ENCODE results near the gene EMC1.
"Not testable (repeated sequence)": the region's sequence is repeated elsewhere in the genome, so short reads cannot be mapped to it uniquely, and the experiment has no call there.

Gene EMC1

DNA sequence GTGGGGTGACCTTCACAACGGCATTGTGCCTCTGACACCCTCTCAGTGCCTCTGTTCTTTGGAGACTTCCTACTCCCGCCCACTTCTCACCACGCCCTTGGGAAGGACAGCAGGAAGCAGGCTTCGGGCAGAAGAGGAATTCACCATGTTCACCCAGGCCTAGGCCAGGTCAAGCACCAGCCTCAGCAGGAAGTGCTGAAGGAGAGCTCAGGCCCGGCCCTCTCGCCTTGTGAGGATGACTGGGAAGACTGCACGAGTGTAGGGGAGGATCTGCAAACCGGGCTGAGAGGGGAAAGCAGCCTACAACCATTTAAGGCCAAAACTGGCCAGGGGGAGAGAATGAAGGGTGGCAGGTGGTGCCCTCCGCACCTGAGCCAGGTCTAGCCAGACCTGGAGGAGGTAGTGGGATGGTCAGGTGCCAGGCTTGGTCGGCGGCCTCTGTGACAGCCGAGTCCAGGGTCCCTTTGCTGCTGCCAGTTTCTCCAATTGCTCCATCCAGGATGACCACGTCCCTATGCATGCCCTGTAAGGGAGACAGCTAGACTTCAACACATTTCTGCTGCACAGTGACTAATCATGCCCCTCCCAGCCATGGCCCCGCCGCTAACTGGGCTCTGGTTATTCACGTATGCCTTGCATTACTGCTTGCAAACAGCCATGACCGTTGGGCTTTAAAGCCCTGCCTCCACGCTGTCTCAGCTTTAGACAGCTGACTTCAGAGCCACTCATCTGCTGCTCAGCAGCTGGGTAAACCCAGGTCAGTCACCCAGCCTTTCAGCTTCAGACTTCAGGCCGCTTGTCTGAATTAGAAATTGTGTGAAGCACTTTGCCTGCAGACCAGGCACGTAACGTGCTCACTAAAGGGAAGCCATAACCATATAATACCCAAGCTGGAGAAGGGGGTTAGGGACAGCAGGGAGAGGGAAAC, 9.2 kb upstream of the EMC1 start:
- DNase-seq (ENCODE audit: low read depth in 3 of 3, low spot score in 1 of 3): no peak

DNA sequence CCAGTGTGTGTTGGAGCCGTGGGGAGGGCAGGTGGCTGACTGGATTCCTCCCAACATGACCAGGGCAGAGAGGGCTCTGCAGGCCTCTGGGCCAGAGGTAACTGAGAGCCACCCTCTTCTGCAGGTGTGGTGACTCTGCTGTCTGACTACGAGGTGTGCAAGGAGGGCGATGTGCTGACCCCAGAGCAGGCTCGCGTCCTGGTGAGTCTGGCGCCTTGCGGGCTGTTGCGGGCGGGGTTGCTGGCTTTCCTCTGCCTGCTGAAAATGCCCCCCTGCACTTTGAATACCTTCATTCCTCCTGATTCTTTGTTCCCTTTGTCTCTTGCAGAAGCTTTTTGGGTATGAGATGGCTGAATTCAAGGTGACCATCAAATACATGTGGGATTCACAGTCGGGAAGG, 7.0 kb upstream of the EMC1 start:
- no peak for DNase-seq (ENCODE audit: low read depth in 3 of 3, low spot score in 1 of 3)

DNA sequence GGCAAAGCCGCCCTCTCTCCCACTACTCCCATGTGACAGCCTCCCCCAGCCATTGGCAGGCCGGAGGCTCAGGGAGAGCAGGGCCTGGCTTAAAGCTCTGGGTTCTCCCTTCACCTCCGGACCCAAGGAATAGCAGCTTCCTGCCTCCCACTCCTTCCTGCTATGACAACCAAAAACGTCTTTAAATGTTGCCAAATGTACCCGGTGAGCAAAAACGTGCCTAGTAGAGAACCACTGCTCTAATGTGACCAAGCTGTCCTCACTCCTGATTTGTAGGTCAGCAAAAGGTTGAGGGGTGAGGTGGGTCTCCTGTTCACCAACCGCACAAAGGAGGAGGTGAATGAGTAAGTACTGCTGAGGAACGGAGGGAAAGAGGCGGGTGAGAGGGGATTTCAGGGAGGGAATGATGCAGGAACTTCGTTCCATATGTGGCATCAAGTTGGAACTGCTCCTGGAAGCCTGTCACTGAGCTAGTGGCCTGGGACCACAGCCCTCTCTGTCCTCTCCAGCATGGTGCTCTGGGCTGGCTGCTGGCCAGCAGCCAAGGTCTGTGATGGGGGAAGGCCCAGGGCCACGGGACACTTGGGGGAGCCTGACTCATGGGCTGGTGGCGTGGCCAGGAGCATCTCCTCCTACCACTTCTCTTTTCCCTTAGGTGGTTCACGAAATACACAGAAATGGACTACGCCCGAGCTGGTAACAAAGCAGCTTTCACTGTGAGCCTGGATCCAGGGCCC, 6.0 kb upstream of the EMC1 start:
- no peak for DNase-seq (ENCODE audit: low read depth in 3 of 3, low spot score in 1 of 3)

DNA sequence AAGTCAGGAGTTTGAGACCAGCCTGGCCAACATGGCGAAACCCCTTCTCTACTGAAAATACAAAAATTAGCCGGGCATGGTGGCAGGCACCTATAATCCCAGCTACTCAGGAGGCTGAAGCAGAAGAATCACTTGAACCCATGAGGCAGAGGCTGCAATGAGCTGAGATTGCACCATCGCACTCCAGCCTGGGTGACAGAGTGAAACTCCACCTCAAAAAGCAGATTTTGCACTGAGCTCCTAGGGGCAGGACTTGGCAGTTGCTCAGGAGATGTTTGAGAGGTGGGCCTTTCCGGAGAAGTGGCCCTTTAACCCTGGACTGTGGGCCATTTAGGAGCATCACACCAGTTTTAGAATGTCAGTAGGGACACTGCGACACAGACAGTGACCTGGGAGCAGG, 5.0 kb upstream of the EMC1 start:
- not testable (repeated sequence) for DNase-seq (ENCODE audit: low read depth in 3 of 3, low spot score in 1 of 3)

DNA sequence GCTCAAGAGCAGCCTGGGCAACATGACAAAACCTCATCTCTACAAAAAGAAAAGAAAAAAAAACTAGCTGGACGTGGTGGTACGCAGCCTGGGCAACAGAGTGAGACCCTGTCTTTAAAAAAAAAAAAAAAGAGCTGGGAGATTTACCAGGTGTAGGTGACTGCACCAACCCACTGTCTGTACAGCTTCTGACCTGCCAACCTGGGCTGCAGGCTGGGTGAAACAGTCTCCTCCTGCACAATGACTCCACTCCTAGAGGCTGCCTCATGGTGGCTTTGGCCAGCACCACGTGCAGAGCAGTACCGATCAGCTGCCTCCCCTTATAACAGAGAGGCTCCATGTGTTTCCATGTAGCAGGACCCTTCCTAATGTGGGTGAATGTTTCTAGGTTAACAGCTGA, 4.0 kb upstream of the EMC1 start:
- no peak for DNase-seq (ENCODE audit: low read depth in 3 of 3, low spot score in 1 of 3)

DNA sequence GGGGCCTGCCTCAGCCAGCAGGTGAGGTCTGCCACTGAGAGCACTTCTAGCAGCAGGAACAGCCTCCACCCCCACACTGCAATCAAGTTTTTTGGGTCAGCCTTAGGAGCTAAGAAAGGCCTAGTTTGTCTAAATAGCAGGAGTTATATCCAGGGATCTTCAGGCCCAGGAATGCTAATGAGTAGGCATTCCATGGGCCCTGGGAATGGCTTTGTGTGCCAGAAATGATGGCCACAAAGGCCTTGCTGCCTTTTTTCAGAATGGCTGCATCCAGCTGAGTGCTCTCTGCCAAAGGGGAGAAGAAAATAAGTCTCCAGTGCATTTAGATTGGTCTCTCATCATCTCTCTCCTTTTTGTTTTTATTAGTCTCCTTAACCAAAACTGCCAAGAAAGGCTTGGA, 3.1 kb upstream of the EMC1 start:
- DNase-seq (ENCODE audit: low read depth in 3 of 3, low spot score in 1 of 3): no peak

DNA sequence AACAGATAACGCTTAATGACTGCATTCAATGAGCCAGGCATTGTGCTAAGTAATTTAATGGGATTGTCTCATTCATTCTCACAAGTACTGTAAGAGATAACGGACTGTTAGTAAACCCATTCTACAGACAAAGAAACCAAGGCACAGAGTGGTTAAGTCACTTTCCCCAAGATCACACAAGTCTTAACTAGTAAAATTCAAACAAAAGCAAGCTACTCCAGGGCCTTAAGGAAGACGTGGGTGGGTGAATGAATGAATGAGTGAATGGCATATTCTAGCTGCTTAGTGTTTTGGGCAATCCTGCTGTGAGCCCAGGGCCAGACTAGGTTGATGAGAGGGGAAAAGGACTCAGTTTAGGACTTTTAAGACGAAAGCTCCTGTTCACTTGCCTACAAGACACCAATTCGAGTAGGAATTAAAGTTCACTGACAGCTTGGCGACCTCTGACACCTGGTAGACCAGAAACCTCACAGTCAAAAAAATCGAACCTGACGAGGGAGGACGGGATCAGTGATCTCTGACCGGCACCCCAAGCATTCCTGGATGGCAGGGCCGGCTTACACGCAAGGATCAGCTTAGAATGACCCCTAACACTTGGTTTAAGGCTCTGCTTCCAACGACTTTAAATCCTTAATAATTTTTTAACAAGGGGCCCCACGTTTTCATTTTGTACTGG, 557 bp downstream of the EMC1 start:
- no peak for DNase-seq (ENCODE audit: low read depth in 3 of 3, low spot score in 1 of 3)

DNA sequence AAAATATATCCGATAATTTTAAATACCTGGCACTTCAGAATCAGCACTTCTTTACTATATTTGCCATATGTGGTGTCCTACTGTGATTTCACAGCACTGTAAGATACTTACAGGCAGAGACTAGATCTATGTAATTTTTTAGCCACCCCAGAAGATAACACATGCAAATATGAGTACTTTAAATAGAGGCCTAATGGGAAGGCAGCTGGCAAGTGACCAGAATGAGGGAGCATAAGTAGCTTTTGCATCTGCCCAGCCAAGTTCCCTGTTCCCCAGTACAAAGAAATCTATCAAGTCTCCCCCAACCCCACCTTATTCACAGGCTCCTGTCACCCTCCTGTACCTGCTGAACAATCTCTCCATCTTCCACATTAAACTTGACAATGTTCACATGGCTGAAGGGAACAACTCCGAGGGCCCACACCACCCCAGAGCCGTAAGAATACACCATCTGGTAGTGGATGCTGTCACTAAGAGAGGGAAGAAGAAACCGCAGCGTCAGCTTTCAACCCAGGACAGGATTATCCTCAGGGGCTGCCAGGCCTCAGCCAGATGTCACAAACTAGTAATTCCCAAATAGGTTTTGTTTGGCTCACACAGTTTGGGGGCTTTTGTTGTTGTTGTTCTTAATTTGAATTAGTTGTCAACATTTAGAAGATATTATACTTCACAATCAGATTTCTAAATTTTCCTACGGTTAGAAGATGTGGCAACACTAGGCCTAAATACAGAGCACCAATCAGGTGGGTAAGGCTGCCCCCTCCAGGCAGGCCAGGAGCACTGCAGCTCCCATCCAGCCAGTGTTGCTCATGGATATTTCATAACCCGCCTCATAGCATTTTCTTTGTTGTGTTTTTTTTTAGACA, 10.4 kb downstream of the EMC1 start:
- DNase-seq (ENCODE audit: low read depth in 3 of 3, low spot score in 1 of 3): peak; percentile 26 to 65 (median 37)

DNA sequence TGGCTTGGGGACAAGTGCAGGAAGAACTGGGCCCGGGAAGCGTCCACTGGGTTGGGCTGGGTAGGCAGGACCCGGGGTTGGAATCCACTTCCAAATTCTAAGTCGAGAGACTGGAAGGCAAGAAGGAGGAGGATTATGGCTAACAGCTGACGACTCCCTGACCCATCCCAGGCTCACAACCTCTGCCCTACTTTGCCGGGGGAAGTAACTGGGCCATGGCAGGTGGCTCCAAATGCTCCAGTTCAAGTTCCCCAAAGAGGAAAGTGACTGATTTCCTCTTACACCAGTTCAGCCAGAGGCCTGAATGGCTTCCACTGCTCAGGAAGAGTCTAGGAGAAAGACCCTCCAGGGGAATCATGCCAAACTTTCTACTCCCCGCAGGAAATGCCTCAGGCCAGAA, 11.4 kb downstream of the EMC1 start:
- DNase-seq (ENCODE audit: low read depth in 3 of 3, low spot score in 1 of 3): no peak

DNA sequence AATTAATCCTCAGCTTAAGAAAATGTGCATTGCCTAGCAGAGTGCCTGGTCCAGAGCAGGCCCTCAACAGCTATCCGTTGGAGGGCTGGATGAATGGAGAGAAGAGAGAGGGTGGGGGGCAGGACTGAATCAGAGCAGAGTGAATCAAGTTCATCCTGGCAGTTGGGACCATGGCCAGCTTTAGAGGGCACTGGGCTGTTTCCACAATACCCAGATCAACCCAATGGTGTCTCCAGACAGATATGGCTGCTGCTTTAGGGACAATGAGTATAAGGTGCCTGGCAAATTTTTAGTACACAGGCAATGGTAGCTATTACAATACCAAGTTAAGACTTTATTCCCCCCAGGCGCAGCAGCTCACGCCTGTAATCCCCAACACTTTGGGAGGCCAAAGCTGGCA, 17.1 kb downstream of the EMC1 start:
- no peak for DNase-seq (ENCODE audit: low read depth in 3 of 3, low spot score in 1 of 3)

DNA sequence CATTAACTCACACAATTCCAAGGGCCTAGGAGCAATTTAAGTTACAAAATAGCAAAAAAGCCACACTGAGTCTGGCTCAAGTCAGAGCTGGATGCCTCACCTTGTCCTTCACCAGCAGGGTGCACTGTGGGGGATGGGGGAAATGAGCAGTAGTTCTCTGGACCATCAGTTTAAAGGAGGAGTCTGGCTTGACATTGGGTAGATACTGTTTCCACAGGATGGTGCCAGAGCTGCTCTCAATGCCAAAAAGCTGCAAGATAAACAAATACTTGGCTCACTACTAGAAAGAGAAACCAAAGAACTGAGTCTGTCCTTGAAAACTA, 18.8 kb downstream of the EMC1 start:
- DNase-seq (ENCODE audit: low read depth in 3 of 3, low spot score in 1 of 3): no peak

DNA sequence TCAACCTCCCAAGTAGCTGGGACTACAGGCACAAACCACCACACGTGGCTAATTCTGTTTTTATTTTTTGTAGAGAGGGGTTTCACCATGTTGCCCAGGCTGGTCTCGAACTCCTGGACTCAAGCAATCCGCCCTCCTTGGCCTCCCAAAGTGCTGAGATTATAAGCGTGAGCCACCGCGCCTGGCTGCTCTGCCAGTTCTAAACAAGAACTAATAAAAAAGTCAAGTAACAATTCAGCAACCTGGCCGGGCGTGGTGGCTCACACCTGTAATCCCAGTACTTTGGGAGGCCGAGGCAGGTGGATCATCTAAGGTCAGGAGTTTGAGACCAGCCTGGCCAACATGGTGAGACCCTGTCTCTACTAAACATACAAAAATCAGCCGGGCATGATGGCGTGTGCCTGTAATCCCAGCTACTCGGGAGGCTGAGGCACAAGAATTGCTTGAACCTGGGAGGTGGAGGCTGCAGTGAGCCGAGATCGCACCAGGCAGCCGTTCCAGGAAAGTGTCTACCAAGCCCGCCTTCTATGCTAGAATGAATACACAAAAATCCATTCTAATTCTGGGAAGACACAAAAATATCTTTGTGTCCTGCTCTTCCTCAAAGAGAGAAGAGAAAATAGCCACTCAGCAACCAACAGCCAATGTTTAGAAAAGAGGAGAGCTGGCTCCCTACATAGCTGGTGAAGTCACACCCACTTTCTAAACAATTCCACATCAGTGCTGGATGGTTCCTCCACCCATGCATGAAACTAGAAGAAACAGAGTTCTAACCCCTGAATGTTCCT, 19.4 kb downstream of the EMC1 start:
- not testable (repeated sequence) for DNase-seq (ENCODE audit: low read depth in 3 of 3, low spot score in 1 of 3)

DNA sequence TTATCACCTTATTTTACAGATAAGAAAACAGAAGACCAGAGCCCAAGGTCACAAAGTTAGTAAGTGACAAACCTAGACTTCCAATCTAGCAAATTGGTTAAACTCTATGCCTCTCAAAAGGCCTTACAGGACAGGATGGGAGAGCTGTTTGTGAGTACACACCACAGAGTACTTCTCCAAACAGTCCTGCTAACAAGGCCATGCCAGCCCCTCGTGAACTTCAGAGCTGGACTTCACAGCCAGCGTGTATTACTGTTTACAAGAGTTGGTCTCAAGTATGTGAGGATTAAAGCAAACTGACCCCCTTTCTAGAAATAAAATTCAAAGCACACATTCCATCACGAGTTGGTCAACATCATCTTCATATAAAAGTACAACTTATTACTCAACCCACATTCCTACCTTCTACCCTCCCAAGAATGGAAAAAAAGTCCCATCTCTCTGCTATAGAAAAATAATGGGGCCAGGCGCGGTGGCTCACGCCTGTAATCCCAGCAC, 21.4 kb downstream of the EMC1 start:
- DNase-seq (ENCODE audit: low read depth in 3 of 3, low spot score in 1 of 3): no peak

DNA sequence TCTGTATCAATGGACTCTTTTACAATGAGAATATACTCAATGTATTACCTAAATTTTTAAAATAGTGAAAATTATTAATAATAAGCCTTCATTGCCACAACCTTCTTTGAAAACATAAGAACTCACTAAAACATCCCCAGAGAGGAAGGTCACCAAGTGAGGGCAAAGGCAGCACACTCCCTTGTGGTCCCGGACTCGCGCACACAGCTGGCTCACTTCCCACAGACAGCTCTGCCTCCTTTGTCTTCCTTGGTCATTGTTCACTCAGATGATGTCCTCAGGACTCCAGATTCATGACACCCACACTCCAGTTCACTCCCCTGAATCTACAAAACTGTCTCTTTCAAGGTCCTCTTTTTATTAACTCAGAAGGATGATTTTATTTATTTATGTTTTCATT, 22.1 kb downstream of the EMC1 start:
- no peak for DNase-seq (ENCODE audit: low read depth in 3 of 3, low spot score in 1 of 3)

DNA sequence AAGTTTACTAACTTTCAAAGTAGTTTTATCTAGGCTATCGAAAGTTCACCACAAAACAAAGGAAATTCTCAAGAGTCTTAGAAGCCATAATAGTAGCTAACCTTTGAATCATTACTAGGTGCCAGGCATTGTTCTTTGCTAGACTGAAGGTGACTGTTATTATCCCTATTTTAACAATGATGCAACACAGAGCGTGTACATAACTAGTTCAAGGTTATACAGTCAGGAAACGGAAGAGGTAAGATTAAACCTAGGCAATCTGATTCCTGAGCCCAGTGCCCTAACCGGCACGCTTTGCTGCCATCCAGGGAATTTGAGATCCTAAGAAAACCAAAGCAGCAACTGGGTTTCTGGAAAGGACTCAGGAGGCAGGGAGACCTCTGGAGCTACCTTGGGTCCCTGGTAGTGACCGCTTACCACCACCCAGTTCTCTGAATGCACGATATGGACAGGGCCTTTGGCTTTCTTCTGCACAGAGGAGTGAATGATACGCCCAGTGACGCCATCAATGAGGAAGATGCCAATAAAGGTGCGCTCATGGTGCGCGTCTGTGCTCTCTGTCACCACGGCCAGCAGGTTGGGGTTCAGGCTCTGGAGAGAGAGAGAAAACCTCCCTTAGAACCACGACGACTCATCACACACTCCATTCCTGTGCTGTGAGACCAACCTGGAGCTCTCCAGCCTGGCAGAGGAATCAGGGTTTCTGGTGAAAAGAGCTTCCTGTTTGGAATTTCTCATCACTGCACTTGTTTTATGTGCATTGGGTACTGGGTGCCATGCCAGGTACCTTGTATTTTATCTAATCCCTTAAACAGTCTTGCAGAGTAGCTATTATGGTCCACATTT, 28.1 kb downstream of the EMC1 start:
- DNase-seq (ENCODE audit: low read depth in 3 of 3, low spot score in 1 of 3): no peak

DNA sequence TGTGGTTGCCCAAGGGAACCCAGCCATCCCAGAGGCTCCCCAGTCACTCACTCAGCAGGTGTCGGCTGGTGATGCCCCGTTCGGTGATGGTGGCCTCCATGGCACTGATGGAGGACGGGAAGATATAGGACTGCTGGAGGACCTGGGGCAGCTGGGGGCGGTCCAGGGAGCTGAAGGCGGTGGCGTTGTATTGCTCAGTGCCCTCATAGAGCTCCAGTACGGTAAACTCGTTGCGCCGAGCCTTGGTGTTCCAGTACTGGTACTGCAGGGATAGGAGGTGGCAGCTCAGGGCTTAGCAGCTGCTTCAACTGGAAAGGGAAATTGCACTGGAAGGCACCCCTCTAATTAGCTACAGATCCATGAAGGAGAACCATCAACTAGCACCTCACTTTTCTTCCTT, 28.8 kb downstream of the EMC1 start:
- DNase-seq (ENCODE audit: low read depth in 3 of 3, low spot score in 1 of 3): no peak

DNA sequence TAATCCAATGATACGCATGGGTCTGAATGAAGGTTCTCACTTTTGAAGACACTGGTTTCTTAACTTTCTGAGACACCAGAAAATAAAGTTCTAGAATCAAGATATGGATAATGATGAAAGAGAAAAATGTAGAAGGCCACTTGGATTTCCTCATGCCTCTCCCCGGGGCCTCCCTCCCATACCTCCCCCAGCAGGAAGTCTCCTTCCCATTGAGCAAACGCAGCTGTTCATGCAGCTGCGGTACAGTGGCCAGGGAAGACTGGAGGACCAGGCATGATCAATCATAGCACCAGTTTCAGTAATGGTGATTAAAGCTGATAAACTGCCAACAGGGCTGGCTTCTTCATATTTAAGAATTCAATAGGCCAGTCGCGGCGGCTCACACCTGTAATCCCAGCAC, 30.3 kb downstream of the EMC1 start:
- no peak for DNase-seq (ENCODE audit: low read depth in 3 of 3, low spot score in 1 of 3)

DNA sequence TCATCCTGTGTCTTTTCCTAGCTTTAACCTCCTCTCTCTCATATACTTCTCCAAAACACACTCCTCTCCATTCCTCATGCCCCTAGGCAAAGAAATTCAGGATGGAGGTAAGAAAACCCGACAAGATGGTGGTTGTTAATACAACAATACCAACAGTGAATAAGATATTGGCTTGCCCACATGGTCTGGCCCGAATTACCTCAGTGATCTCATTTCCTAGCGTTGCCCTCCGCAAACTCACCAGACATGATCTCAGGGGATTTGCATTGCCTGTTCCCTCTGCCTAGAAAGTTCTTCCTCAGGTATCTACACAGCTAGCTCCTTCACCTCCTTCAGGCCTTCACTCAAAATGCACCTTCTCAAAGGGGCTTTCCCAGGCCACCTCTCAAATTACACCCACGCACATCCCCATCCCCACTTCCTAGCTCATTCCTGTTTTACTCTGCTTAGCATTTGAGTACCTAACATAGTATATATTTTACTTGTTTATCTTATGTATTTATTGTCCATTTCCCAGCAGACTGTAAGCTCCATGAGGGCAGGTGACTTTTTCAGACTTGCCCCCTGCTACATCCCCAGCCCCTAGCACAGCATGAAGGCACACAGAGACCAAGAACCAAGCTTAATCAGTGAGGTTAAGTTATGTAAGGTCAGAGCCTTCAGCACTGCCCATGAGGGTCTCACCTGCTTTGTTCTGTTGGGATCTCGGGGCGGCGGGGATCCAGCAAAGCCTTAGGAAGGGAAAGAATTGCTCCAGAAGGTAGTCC, 31.1 kb downstream of the EMC1 start:
- no peak for DNase-seq (ENCODE audit: low read depth in 3 of 3, low spot score in 1 of 3)

DNA sequence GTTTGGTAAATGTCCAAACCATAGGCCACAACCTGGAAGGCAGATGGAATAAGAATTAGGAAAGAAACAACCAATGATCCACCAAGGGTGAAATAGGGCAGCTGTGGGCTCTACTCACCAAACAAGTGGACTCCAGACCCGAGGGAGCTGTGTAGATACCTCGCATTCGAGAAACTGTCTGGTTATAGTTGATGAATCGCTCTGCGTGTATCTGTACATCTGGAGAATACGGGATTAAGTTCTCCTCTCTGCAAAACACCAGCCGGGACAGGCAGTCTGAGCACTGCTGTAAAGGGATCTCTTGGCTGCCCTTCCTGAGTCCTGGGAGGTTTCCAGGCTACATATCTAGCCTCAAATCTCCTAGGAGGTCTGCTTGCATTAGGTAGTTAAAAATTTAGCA, 31.9 kb downstream of the EMC1 start:
- DNase-seq (ENCODE audit: low read depth in 3 of 3, low spot score in 1 of 3): no peak

All from stimulated activated CD4-positive, alpha-beta T cell treated with anti-CD3 and anti-CD28 coated beads, TNF-alpha, amount 100 ng/mL, for 1 hour (primary cell).